ENCODE measurements around the gene COBL. TPM values are rescaled to one million over a fixed set of nuclear protein-coding genes. Genes with fewer than 3 reads are reported as not detected.

The COBL gene
- total RNA-seq, 2 experiments from 2014 or later = not detected

DNA sequence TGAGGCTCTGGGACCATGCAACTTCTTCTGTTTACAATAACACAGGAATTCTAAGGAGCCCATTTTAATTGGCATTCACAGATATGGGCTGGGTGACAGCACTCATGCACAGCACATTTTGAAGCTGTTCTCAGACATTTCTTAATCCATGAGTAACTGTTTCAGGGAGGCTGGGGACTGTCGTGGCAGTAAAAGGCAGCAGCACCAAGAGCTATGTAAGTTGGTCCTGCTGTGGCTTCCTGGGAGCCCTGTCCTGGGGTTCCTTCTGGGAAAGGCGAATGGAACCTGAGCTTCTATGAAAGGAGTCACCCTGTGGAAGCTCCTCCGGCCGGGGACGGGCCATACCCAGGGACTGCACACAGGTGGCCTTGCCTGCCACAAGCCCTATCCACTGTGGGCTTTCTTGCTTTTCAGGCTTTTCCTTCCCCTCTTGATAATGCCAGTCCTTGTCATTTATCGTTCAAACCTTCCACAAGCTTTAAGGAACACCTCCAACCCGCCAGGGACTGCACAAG, 40.5 kb downstream of the COBL start:
- DNase-seq = no peak
- Mint-ChIP-seq H3K27me3 (ENCODE audit: low read depth) (peaks cover 4% of the 10 kb centered on the region), H3K9me3 (no peaks in the 10 kb centered on the region), H3K4me3 (no peak overlapping the region), H3K36me3 (ENCODE audit: low read depth) (no peaks in the 10 kb centered on the region), H3K27ac (no peak overlapping the region), H3K4me1 (ENCODE audit: low read depth) (no peaks in the 10 kb centered on the region)
- CTCF ChIA-PET = interaction anchor here (0.5 kb wide), 1 partner anchor 114 kb away, joined by 3 read pairs; no protein-coding TSS in a partner anchor
- intact Hi-C loops (cut with micrococcal nuclease) = no loop called here

DNA sequence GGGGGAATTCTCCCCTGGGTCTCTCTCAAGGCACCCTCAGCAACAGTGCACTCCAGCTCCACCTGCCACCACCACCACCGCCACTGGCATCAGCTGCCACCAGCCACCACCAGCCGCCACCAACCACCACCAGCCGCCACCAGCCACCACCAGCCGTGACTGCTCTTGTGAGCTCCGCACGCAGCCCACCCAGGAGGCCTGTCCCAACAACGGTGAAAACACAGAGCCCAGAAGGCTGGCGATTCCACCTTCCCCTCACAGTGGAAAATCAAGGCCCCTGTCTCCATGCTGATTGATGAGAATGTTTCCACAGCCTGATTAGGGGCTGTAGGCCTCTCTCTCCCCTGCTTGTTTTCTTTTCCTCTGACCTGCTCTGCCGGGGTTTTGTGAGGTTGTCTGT, 41.1 kb downstream of the COBL start:
- H3K4me3 Mint-ChIP-seq = no peak overlapping the region
- DNase-seq = no peak
- CTCF ChIA-PET = interaction anchor here (0.5 kb wide), 1 partner anchor 113 kb away, joined by 3 read pairs; no protein-coding TSS in a partner anchor
- H3K36me3 Mint-ChIP-seq (ENCODE audit: low read depth) = no peaks in the 10 kb centered on the region
- no peaks in the 10 kb centered on the region for H3K4me1 Mint-ChIP-seq (ENCODE audit: low read depth)
- H3K27me3 Mint-ChIP-seq (ENCODE audit: low read depth) = peaks cover 4% of the 10 kb centered on the region
- no peaks in the 10 kb centered on the region for H3K9me3 Mint-ChIP-seq
- intact Hi-C loops (cut with micrococcal nuclease) = no loop called here
- no peak overlapping the region for H3K27ac Mint-ChIP-seq

DNA sequence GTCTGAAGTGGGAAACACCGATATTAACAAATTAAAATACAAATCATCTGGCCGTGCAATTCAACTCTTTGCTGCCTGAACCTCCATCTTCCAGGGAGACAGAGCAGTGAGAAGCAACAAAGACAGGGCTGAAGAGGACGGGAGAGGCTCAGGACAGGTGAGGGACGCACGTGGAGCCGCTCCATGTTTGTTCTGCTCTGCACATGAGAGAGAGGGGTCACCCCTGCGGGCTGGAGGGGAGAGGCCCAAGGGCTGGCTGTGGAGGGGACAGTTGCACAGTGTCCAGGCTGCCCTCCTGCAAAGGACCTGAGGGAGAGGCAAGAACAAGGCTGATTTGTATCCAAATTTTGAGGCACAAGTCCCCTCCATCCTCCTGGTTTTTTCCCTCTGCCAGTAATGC, 41.7 kb downstream of the COBL start:
- CTCF ChIA-PET = no interaction called here
- intact Hi-C loops (cut with micrococcal nuclease) = no loop called here

DNA sequence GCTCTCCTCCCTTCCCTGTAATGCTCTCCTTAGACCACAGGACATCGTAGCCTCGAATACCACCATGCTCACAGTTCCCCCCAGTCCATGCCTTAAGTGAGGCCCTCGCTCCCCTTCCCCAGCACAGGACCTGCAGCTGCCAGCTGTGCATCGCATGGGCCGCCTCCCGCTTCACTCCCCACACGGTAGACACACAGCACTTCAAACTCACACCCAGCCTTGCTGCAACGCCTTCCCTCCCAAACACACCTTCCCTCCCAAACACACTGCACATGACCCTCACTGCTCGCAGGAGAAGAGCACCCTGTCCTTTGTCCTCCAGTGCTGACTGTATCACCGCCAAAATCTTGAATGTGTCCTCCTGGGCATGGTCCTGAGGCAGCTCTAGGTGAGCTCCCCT, 42.6 kb downstream of the COBL start:
- Mint-ChIP-seq H3K36me3 (ENCODE audit: low read depth) (no peaks in the 10 kb centered on the region), H3K4me3 (no peak overlapping the region), H3K27me3 (ENCODE audit: low read depth) (peaks cover 4% of the 10 kb centered on the region), H3K27ac (no peak overlapping the region), H3K4me1 (ENCODE audit: low read depth) (no peaks in the 10 kb centered on the region), H3K9me3 (no peaks in the 10 kb centered on the region)
- intact Hi-C loops (cut with micrococcal nuclease) = no loop called here
- CTCF ChIA-PET = no interaction called here
- DNase-seq = no peak

More for the DNA sequence above, 41.7 kb downstream of the COBL start:
- Mint-ChIP-seq H3K9me3 (no peaks in the 10 kb centered on the region), H3K4me1 (ENCODE audit: low read depth) (no peaks in the 10 kb centered on the region), H3K4me3 (no peak overlapping the region), H3K27ac (no peak overlapping the region), H3K36me3 (ENCODE audit: low read depth) (no peaks in the 10 kb centered on the region), H3K27me3 (ENCODE audit: low read depth) (peaks cover 4% of the 10 kb centered on the region)
- DNase-seq = no peak

DNA sequence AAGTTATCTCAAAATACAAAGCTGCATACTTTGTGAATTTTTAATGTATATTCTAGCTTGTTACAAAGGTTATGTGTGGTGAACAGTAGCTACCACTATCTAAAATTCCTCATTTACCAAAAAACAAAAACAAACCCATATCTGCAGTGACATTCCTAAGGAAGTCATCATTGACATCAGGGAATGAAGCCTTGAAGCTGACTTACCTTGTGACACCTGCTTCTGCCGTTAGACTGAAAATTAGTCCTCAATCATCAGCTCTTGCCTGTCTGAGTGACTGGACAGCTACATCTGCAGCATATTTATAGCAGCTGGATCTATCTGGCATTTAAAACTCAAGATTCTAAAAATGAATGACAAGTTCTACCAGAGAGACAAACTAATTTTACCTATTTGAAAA, 43.2 kb downstream of the COBL start:
- Mint-ChIP-seq H3K36me3 (ENCODE audit: low read depth) (no peaks in the 10 kb centered on the region), H3K4me3 (no peak overlapping the region), H3K9me3 (no peaks in the 10 kb centered on the region), H3K4me1 (ENCODE audit: low read depth) (no peaks in the 10 kb centered on the region), H3K27ac (no peak overlapping the region), H3K27me3 (ENCODE audit: low read depth) (peaks cover 2% of the 10 kb centered on the region)
- DNase-seq = no peak
- CTCF ChIA-PET = interaction anchor here (1.1 kb wide), 1 partner anchor 111 kb away, joined by 4 read pairs; no protein-coding TSS in a partner anchor
- intact Hi-C loops (cut with micrococcal nuclease) = no loop called here

- H3K9me3 Mint-ChIP-seq = no peaks in the 10 kb centered on the region
- CTCF ChIA-PET = no interaction called here
- H3K36me3 Mint-ChIP-seq (ENCODE audit: low read depth) = no peaks in the 10 kb centered on the region
- no peaks in the 10 kb centered on the region for H3K27me3 Mint-ChIP-seq (ENCODE audit: low read depth)
- DNase-seq = no peak
- no peak overlapping the region for H3K4me3 Mint-ChIP-seq
- H3K4me1 Mint-ChIP-seq (ENCODE audit: low read depth) = no peaks in the 10 kb centered on the region
- no peak overlapping the region for H3K27ac Mint-ChIP-seq
- intact Hi-C loops (cut with micrococcal nuclease) = no loop called here
Measured at GRCh38 chr7:51270965-51271364, 45.6 kb downstream of the COBL start.

DNA sequence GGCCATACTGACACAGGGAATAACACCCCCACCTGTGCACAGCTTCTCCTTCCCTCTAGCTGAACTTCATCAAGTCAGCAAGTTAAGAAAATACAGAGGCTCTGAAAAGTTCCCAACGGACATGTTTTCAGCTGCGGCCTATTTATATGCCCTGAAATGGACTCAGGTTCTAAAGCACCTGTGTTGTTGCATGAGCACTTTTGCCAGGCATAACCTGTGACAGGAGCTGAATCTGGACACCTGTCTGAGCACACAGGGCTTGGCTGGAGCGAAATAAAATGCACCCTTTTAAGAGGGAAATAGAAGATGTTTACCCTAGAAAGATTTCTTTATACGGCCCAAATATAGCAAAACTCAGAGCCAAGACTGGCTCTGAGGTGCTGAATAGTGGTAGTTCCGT, 46.7 kb downstream of the COBL start:
- H3K4me1 Mint-ChIP-seq (ENCODE audit: low read depth) = no peaks in the 10 kb centered on the region

DNA sequence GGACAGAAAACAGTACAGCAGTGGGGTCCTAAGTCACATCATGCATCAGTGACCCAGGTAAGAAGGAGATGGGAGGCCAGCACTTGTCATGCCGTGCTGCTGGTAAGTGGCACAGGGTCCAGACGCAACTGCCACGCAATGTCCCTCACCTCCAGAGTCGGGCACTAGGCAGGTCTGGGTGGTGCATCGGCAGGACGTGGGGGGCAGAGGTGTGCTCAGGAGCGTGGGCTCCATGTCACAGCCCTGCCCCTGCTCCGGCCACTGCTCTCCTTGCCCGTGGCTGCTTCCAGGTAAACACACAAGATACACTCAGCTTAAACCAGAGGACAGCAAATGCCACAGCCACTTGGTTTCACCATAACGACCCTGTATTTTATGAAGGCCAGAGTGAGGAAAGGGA, 47.3 kb downstream of the COBL start:
- intact Hi-C loops (cut with micrococcal nuclease) = no loop called here
- Mint-ChIP-seq H3K27ac (no peak overlapping the region), H3K4me3 (no peak overlapping the region), H3K36me3 (ENCODE audit: low read depth) (no peaks in the 10 kb centered on the region), H3K9me3 (no peaks in the 10 kb centered on the region), H3K4me1 (ENCODE audit: low read depth) (no peaks in the 10 kb centered on the region), H3K27me3 (ENCODE audit: low read depth) (no peaks in the 10 kb centered on the region)
- DNase-seq = no peak
- CTCF ChIA-PET = no interaction called here

More for the DNA sequence above, 46.7 kb downstream of the COBL start:
- no peaks in the 10 kb centered on the region for H3K9me3 Mint-ChIP-seq
- no peaks in the 10 kb centered on the region for H3K36me3 Mint-ChIP-seq (ENCODE audit: low read depth)
- H3K4me3 Mint-ChIP-seq = no peak overlapping the region
- H3K27ac Mint-ChIP-seq = no peak overlapping the region
- DNase-seq = no peak
- CTCF ChIA-PET = no interaction called here
- intact Hi-C loops (cut with micrococcal nuclease) = no loop called here
- no peaks in the 10 kb centered on the region for H3K27me3 Mint-ChIP-seq (ENCODE audit: low read depth)

DNA sequence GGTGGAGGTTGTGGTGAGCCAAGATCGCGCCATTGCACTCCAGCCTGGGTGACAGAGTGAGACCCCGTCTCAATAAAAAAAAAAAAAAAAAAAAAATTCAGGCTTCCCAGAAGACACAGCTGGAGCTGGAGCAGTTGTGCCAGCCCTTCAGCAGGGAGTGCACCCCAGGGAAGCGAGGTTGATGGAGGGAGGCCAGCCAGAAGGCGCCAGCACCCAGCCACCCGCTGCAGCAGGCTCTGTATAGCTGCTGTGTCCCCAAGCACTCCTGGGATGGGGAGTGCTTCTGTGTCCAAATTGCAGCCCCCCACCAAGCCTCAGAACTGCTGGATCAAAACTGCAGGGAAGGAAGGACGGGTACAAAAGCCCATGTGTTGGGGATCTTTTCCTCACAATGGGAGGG, 47.8 kb downstream of the COBL start:
- H3K27ac Mint-ChIP-seq = no peak overlapping the region
- no peaks in the 10 kb centered on the region for H3K36me3 Mint-ChIP-seq (ENCODE audit: low read depth)
- DNase-seq = no peak
- H3K4me1 Mint-ChIP-seq (ENCODE audit: low read depth) = no peaks in the 10 kb centered on the region
- no peak overlapping the region for H3K4me3 Mint-ChIP-seq
- H3K27me3 Mint-ChIP-seq (ENCODE audit: low read depth) = no peaks in the 10 kb centered on the region
- CTCF ChIA-PET = no interaction called here
- intact Hi-C loops (cut with micrococcal nuclease) = no loop called here
- no peaks in the 10 kb centered on the region for H3K9me3 Mint-ChIP-seq

GRCh38 chr7:51267169-51267568, 49.4 kb downstream of the COBL start:
- Mint-ChIP-seq H3K4me1 (ENCODE audit: low read depth) (no peaks in the 10 kb centered on the region), H3K9me3 (no peaks in the 10 kb centered on the region), H3K27me3 (ENCODE audit: low read depth) (no peaks in the 10 kb centered on the region), H3K36me3 (ENCODE audit: low read depth) (no peaks in the 10 kb centered on the region), H3K27ac (no peak overlapping the region), H3K4me3 (no peak overlapping the region)
- CTCF ChIA-PET = no interaction called here
- no peak for DNase-seq
- intact Hi-C loops (cut with micrococcal nuclease) = no loop called here

DNA sequence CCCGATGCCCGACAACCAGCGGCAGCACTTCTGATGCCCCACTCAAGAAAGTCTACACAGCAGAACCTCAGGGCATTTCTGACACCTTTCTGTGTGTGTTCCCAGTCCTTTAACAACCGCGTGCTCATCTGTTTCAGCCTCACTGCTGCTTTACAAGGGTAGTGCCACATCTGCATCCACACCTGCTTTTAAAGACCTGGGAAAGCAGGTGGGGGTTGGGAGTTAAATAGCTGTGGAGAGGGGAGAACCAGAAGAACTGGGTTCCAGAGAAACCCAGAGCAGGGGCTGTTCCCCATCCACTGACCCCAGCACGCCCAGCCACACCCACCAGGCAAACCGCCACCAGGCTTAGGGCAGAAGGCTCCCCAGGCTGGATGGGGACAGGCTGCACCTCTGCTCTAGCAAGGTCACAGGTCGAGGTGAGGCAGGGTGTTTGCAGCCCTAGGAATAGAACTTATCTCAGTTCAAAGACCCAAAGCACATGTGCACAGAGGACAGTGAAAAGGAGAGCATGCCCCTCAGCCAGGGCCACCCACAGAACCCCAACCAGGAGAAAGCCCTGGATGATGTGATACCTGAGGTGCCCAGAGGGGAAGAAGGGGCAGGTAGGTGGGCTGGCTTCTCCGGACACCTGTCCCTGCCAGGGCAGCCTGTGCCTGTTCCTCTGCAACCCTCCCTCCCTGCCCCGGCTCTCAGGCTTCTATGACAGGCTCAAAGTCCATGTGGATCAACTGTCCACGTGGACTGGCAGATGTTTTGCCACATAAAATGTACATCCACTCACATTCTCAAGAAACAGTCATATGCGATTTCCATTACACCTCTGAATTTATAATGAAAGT, 51.3 kb downstream of the COBL start:
- Mint-ChIP-seq H3K27me3 (ENCODE audit: low read depth) (peaks cover 3% of the 10 kb centered on the region), H3K36me3 (ENCODE audit: low read depth) (no peaks in the 10 kb centered on the region), H3K27ac (no peak overlapping the region), H3K4me1 (ENCODE audit: low read depth) (no peaks in the 10 kb centered on the region), H3K4me3 (no peak overlapping the region), H3K9me3 (no peaks in the 10 kb centered on the region)
- intact Hi-C loops (cut with micrococcal nuclease) = no loop called here
- CTCF ChIA-PET = no interaction called here
- DNase-seq = no peak

DNA sequence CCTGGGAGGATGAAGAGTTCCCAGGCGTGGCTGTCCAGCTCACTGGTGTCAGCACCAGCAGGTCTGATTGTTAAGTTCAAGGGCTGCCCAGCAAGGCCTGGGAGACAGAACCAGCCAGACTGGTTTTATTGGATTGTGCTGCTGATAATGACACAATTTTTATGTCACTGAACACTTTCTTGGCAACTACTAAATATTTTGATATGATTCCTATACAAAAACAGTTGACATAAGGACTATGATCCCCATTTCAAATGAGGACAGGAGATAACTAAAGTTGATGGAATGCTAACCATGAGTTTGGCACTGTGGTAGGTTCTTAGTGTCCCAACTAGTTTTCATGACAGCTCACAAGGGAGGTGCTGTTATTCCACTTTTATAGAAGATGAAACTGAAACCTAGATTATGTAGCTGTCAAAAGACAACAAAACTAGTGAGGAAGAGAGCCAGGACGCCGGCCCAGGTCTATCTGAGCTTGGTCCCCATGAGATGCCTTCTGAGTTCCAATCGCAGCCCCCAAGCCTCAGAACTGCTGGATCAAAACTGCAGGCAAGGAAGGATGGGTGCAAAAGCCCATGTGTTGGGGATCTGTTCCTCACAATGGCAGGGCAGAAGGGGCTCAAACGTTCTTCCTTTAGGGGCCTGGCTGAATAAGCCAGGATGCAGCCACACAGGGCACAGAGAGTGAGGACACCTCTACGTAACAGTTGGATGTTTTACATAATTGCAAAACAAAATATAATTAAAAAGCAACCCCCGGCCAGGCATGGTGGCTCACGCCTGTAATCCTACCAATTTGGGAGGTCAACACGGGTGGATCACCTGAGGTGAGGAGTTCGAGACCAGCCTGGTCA, 52.8 kb downstream of the COBL start:
- Mint-ChIP-seq H3K9me3 (no peaks in the 10 kb centered on the region), H3K36me3 (ENCODE audit: low read depth) (no peaks in the 10 kb centered on the region), H3K27ac (no peak overlapping the region), H3K4me3 (no peak overlapping the region), H3K27me3 (ENCODE audit: low read depth) (peaks cover 3% of the 10 kb centered on the region), H3K4me1 (ENCODE audit: low read depth) (no peaks in the 10 kb centered on the region)
- intact Hi-C loops (cut with micrococcal nuclease) = no loop called here
- CTCF ChIA-PET = interaction anchor here (0.8 kb wide), 1 partner anchor 9 kb away, joined by 4 read pairs; no protein-coding TSS in a partner anchor
- no peak for DNase-seq
